Smooth muscle cell (in vitro differentiated cells): ENCODE data around the gene MRPL49. TPM values are rescaled to one million over a fixed set of nuclear protein-coding genes. Genes with fewer than 3 reads are reported as not detected.

Experiments used
- DNase-seq: peaks from one replicate; lab custom pipeline; 2025; ENCODE audit not compliant: unreplicated experiment; lab: John Stamatoyannopoulos, UW
- H2AFZ ChIP-seq: fragments of 200-600 bp; sonication (generic); 2 replicates; pipeline ENCODE4 v1.6.0; 2016; ENCODE audit warnings: antibody characterized with exemption, low read depth, mild to moderate bottlenecking
- H3F3A ChIP-seq: fragments of 200-600 bp; sonication (generic); 2 replicates; pipeline ENCODE4 v1.6.0; 2017; ENCODE audit warnings: antibody characterized with exemption, low read depth
- H3K27ac ChIP-seq: fragments of 200-600 bp; sonication (generic); 2 replicates; pipeline ENCODE4 v1.5.1; 2016; ENCODE audit warnings: low read depth, mild to moderate bottlenecking
- H3K27me3 ChIP-seq: fragments of 200-600 bp; sonication (generic); 2 replicates; pipeline ENCODE4 v1.6.1; 2016; ENCODE audit warnings: low read depth, mild to moderate bottlenecking
- H3K36me3 ChIP-seq: fragments of 200-600 bp; sonication (generic); 2 replicates; pipeline ENCODE4 v1.5.1; 2016; ENCODE audit warnings: low read depth
- H3K4me1 ChIP-seq: fragments of 200-600 bp; sonication (generic); 2 replicates; pipeline ENCODE4 v1.5.1; 2016; ENCODE audit warnings: low read depth
- H3K4me2 ChIP-seq: fragments of 200-600 bp; sonication (generic); 2 replicates; pipeline ENCODE4 v1.6.0; 2016; ENCODE audit warnings: mild to moderate bottlenecking
- H3K4me3 ChIP-seq: fragments of 200-600 bp; sonication (generic); 2 replicates; pipeline ENCODE4 v1.5.1; 2016; ENCODE audit warnings: mild to moderate bottlenecking
- H3K79me2 ChIP-seq: fragments of 200-600 bp; sonication (generic); 2 replicates; pipeline ENCODE4 v1.6.0; 2016; ENCODE audit warnings: low read depth, mild to moderate bottlenecking
- H3K9ac ChIP-seq: fragments of 200-600 bp; sonication (generic); 2 replicates; pipeline ENCODE4 v1.6.0; 2016; ENCODE audit warnings: low read depth
- H3K9me3 ChIP-seq: fragments of 200-600 bp; sonication (generic); replicated peaks from 2 replicates; pipeline ENCODE4 v1.5.1; 2016; ENCODE audit warnings: low read depth
- H4K20me1 ChIP-seq: fragments of 200-600 bp; sonication (generic); 2 replicates; pipeline ENCODE4 v1.6.0; 2016; ENCODE audit warnings: low read depth
- WGBS: methylation state at CpG from one replicate; pipeline ENCODE4 v1.1.7; 2016; ENCODE audit warnings: low lambda C conversion rate; 5-methylcytosine and 5-hydroxymethylcytosine counted together
- polyA plus RNA-seq: library from polyadenylated mRNA; unstranded; fragments of >200 nt; fragmentation: Nextera tagmentation; extraction: Ambion mirVana; gene quantifications from 2 replicates; pipeline ENCODE4 v1.2.1, GENCODE V29; 2016
- total RNA-seq: library from RNA; depleted of rRNA; stranded (reverse); fragments of >200 nt; gene quantifications from 2 replicates; pipeline ENCODE4 v1.2.3, GENCODE V29; 2014
- TF ChIP-seq, protein P1 (sequence below): fragments of 200-600 bp; sonication (generic); IDR thresholded peaks from 2 replicates; pipeline ENCODE4 v1.5.1; 2017; ENCODE audit warnings: borderline replicate concordance, mild to moderate bottlenecking, antibody characterized with exemption; ENCODE audit not compliant: insufficient read depth, poor library complexity, severe bottlenecking

The MRPL49 gene
- total and polyA plus RNA-seq, 2 experiments from 2014 or later: 43.0 to 55.4 TPM

GRCh38 chr11:65126624-65127274 lies 4.6 kb downstream of the MRPL49 start:
- Histone ChIP-seq H3K27me3 (no peaks in the 10 kb centered on the region), H3K9me3 (no peaks in the 10 kb centered on the region), H3K27ac (no peak overlapping the region), H3K4me1 (peaks cover 6% of the 10 kb centered on the region), H3K79me2 (peaks cover 25% of the 10 kb centered on the region), H3F3A (peaks cover 20% of the 10 kb centered on the region), H3K9ac (no peak overlapping the region), H3K4me3 (no peak overlapping the region), H3K4me2 (no peak overlapping the region), H3K36me3 (no peaks in the 10 kb centered on the region), H2AFZ (no peak overlapping the region), H4K20me1 (peaks cover 14% of the 10 kb centered on the region)
- 94% methylated on average over 6 of the region's 6 CpGs for WGBS
- no peak for DNase-seq
- TF ChIP-seq, protein P1, sequence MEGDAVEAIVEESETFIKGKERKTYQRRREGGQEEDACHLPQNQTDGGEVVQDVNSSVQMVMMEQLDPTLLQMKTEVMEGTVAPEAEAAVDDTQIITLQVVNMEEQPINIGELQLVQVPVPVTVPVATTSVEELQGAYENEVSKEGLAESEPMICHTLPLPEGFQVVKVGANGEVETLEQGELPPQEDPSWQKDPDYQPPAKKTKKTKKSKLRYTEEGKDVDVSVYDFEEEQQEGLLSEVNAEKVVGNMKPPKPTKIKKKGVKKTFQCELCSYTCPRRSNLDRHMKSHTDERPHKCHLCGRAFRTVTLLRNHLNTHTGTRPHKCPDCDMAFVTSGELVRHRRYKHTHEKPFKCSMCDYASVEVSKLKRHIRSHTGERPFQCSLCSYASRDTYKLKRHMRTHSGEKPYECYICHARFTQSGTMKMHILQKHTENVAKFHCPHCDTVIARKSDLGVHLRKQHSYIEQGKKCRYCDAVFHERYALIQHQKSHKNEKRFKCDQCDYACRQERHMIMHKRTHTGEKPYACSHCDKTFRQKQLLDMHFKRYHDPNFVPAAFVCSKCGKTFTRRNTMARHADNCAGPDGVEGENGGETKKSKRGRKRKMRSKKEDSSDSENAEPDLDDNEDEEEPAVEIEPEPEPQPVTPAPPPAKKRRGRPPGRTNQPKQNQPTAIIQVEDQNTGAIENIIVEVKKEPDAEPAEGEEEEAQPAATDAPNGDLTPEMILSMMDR: no peak

GRCh38 chr11:65127473-65128181 lies 5.5 kb downstream of the MRPL49 start:
- DNase-seq: no peak
- H3K9me3 ChIP-seq: no peaks in the 10 kb centered on the region
- TF ChIP-seq, protein P1: no peak
- no peaks in the 10 kb centered on the region for H3K36me3 ChIP-seq
- H3K9ac ChIP-seq: no peak overlapping the region
- no peak overlapping the region for H3K4me2 ChIP-seq
- 96% methylated on average over 12 of the region's 12 CpGs for WGBS
- peaks cover 22% of the 10 kb centered on the region for H4K20me1 ChIP-seq
- H3K27ac ChIP-seq: no peak overlapping the region
- H2AFZ ChIP-seq: no peak overlapping the region
- peaks cover 26% of the 10 kb centered on the region for H3K79me2 ChIP-seq
- H3K27me3 ChIP-seq: no peaks in the 10 kb centered on the region
- H3K4me3 ChIP-seq: no peak overlapping the region
- H3F3A ChIP-seq: peaks cover 20% of the 10 kb centered on the region
- peaks cover 6% of the 10 kb centered on the region for H3K4me1 ChIP-seq

DNA sequence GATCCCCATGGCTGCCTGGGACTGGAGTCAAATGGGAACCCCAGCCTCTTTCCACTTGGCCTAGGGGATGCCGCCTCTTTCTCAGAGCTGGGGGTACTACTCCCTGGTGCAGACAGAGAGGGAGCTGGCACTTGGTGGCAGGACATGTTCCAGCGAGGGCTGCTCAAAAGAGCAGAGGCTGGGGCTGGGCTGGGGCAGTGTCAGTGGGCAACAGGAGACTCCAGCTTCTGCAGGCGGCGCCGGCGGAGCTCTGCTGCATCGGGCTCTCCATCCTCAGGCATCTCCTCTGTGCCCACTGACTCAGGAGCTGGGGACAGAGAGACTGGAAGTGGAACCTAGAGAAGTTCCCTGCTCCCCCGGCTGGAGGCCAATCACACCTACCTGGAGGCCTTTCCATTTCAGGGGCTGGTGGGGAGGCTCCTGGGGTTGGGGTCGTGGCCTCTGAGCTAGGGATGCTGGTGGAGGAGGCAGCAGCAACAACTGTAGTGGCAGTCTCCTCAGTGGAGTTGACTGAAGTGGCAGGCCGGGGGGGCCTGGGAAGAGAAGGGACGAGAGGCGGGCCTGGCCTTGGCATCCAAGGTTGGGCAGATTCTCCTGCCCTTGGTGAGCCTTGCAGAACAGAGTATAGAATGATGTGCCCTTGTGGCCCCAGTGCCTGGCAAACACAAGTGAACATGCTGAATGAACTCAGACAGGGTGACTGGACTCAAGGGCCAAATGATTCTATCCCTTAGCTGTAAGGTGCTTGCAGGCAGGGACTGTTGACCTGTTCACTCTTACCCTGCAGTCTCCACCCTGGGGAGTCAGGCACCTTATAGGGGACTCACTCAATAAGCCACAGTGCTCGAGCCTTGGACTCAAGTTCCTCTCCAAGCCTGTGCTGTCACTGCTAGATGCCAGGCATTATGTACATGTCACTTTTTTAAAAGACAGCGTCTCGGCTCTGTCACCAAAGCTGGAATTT lies 6.3 kb downstream of the MRPL49 start:
- Histone ChIP-seq H4K20me1 (peaks cover 30% of the 10 kb centered on the region), H2AFZ (no peak overlapping the region), H3K27me3 (no peaks in the 10 kb centered on the region), H3K4me3 (no peak overlapping the region), H3K9ac (no peak overlapping the region), H3K4me2 (no peak overlapping the region), H3K9me3 (no peaks in the 10 kb centered on the region), H3K36me3 (no peaks in the 10 kb centered on the region), H3F3A (peaks cover 20% of the 10 kb centered on the region), H3K4me1 (no peaks in the 10 kb centered on the region), H3K27ac (no peak overlapping the region), H3K79me2 (peaks cover 26% of the 10 kb centered on the region)
- TF ChIP-seq, protein P1: no peak
- 96% methylated on average over 15 of the region's 15 CpGs for WGBS
- DNase-seq: no peak
